HG03108 (cell line): ENCODE data around the gene C1RL.
A peak's percentile ranks its signal among the peaks of the same experiment; 100 is the strongest.

Source experiments
- ATAC-seq: cut with Tn5 transposase; IDR thresholded peaks from one replicate; pipeline ENCODE4 v1.9.1; 2021; ENCODE audit warnings: moderate library complexity; ENCODE audit not compliant: unreplicated experiment

The C1RL gene

GRCh38 chr12:7137908-7138307 lies 28.9 kb upstream of the C1RL start:
- ATAC-seq = no peak

DNA sequence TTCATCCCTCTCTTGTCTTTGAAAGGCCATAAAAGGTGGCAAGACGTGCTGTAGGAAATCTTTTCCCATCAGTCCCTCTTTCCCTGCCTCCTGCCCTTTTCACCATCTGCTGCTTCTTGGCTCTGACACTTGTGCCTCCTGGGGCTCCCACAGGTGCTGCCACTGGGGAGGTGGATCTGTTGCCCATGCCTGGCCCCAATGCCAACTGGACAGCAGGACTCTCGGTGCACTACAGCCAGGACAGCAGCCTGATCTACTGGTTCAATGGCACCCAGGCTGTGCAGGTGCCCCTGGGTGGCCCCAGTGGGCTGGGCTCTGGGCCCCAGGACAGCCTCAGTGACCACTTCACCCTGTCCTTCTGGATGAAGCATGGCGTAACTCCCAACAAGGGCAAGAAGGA lies 27.7 kb upstream of the C1RL start:
- ATAC-seq = no peak

DNA sequence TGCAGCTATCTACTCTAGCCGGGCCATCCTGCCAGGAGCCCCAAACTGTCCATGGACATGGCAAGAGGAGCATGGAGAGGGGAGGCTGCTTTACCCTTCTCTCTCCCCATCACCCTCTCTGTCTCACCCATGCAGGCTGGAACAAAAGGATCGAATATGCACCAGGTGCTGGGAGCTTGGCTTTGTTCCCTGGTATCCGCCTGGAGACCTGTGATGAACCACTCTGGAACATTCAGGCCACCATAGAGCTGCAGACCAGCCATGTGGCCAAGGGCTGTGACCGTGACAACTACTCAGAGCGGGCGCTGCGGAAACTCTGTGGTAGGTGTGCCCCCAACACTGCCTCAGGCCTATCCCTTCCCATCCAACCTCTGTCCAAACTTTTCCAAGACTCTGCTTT lies 27.1 kb upstream of the C1RL start:
- ATAC-seq = no peak

- ATAC-seq = no peak
Measured at GRCh38 chr12:7134396-7135166, 25.6 kb upstream of the C1RL start.

DNA sequence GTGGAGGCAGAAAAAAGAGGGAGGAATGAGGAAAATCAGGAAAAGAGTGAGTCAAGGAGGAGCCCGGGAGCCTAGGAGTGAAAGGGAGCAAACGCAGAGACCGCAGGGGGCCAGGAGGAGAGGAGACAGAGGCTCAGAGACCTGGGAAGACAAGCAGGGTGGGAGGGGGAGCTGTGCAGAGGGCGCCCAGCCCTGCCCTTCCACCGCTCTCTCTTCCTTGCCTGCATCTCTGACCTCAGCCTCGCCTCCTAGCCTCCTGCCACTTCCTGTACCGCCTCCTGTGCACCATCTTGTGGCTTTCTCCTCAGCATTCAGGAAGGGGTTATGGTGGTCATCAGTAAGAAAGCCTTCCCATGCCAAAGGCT lies 22.5 kb upstream of the C1RL start:
- ATAC-seq = no peak

GRCh38 chr12:7130701-7131501 lies 21.9 kb upstream of the C1RL start:
- no peak for ATAC-seq

GRCh38 chr12:7129872-7130691 lies 21.1 kb upstream of the C1RL start, which contains the start of gene CLSTN3:
Gene CLSTN3 (plus strand): TSS chr12:7130371. CDS start chr12:7130649, 278 bp downstream.
- peak; percentile 40 for ATAC-seq

- no peak for ATAC-seq
Measured at GRCh38 chr12:7129287-7129871, 20.4 kb upstream of the C1RL start.

GRCh38 chr12:7128681-7129286 lies 19.8 kb upstream of the C1RL start, which contains the start of gene RBP5:
Gene RBP5 (minus strand): TSS chr12:7128889. CDS start chr12:7128775, 114 bp downstream.
- ATAC-seq = no peak

GRCh38 chr12:7127916-7128626 lies 19.1 kb upstream of the C1RL start:
- ATAC-seq = no peak

DNA sequence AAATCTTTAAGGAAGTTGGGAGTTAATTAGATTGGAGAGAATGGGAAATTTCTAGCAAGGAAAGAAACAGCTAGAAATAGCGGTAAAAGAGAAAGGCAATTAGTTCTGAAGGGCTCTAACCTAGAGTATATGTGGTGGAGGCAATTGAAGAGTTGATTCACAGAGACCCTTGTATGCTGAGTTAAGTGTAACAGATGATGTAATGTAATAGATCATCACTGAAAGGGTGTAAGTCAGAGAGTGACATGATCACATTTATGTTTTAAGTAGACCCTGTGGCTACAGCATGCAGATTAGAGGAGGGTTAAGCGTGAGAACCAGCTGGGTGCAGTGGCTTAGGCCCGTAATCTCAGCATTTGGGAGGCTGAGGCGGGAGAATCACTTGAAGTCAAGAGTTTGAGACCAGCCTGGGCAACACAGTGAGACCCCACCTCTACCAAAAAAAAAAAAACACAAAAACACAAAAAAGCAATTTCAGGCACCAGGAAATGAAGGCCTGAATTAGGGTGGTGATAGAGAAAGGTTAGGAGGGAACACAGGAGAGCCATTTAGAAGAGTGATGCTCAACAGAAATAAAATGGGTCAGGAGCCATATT lies 16.7 kb upstream of the C1RL start:
- no peak for ATAC-seq

- ATAC-seq = no peak
Measured at GRCh38 chr12:7123806-7124522, 14.9 kb upstream of the C1RL start.

- ATAC-seq = no peak
Measured at GRCh38 chr12:7122811-7123769, 14.1 kb upstream of the C1RL start.

GRCh38 chr12:7121324-7121723 lies 12.3 kb upstream of the C1RL start:
- ATAC-seq = no peak

DNA sequence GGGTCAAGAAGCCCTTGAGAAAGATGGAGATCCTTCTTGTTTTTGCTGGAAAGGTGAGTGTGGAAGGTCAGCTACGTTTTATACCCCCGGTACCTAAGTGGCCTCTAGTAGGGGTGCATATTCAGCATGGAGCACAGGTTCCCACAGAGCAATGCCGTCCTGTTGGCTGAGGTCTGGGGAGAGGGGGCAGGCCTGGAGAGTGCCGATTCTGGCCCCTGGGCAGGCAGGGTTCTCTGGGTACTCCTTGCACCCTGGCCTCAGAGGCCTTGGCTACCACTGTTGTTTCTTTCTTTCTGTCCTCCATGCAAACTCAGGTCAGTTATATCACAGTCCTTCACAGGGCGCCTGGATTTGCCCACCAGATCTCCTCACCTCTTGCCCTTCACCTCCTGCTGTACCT lies 11.2 kb upstream of the C1RL start:
- no peak for ATAC-seq

GRCh38 chr12:7118881-7119280 lies 9.9 kb upstream of the C1RL start:
- no peak for ATAC-seq

- ATAC-seq = no peak
Measured at GRCh38 chr12:7117670-7118069, 8.7 kb upstream of the C1RL start.

- ATAC-seq = no peak
Measured at GRCh38 chr12:7116916-7117315, 7.9 kb upstream of the C1RL start.
